ENCODE data around the gene ARVCF. TPM values are rescaled to one million over a fixed set of nuclear protein-coding genes. Genes with fewer than 3 reads are reported as not detected.
A peak's percentile ranks its signal among the peaks of the same experiment; 100 is the strongest.

Gene ARVCF
- total RNA-seq, 4 donors from 2014 or later, result 25.2 to 53.7 (median 38.1) TPM

DNA sequence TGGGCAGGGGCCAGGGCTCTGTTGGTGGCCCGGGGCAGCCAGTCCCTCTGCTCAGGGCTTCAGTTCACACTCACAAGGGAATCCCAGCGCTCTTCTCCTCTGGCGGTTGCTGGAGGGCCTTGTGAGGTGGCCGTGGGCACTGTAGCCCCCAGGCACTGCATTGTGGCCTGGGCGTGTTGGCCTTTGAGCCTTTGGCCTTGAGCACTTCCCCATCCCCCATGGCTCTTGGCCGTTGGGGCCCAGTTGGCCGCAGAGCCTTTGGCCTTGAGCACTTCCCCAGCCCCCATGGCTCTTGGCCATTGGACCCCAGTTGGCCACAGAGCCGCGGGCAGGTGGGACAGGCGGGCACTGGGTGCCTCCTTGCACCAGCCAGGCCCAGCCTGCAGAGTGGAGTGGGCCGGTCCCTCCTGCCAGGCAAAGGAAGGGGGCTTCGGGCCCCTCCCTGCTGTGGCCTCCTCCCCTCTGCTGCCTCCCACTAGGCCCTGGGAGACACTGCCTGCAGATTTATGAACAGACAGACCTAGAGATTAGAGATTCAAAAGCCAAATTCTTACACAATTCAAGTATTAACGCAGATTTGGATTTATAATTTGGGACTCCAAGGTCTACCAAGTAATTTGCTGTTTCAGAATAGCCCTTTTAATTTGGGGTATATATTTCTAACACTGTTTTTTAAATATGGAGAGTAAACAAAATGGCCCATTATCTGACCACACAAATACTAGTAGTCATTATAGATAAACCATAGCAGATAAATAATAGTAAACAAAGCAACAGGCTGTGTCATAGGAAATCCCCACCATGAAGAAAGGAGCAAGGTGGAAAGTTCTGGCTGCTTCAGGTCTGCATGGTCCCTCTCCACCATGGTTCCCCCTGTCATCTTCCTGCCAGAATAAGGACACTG, 56.8 kb downstream of the ARVCF start:
- 22 to 42% methylated on average over 6 to 11 of the region's 13 CpGs for WGBS, 2 donors
- DNase-seq (ENCODE audit: low spot score in 2 of 2), result no peak
- TF ChIP-seq, protein P1, sequence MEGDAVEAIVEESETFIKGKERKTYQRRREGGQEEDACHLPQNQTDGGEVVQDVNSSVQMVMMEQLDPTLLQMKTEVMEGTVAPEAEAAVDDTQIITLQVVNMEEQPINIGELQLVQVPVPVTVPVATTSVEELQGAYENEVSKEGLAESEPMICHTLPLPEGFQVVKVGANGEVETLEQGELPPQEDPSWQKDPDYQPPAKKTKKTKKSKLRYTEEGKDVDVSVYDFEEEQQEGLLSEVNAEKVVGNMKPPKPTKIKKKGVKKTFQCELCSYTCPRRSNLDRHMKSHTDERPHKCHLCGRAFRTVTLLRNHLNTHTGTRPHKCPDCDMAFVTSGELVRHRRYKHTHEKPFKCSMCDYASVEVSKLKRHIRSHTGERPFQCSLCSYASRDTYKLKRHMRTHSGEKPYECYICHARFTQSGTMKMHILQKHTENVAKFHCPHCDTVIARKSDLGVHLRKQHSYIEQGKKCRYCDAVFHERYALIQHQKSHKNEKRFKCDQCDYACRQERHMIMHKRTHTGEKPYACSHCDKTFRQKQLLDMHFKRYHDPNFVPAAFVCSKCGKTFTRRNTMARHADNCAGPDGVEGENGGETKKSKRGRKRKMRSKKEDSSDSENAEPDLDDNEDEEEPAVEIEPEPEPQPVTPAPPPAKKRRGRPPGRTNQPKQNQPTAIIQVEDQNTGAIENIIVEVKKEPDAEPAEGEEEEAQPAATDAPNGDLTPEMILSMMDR (IDR thresholded peaks at IDR 0.05), result no peak
- no peak for TF ChIP-seq POLR2A (IDR thresholded peaks at IDR 0.05)
- intact Hi-C loops (cut with DNase I; ENCODE audit: low total_unique reads), result no loop called here
- no peak overlapping the region for H3K4me3 ChIP-seq (ENCODE audit: low read depth, poor library complexity, severe bottlenecking)

DNA sequence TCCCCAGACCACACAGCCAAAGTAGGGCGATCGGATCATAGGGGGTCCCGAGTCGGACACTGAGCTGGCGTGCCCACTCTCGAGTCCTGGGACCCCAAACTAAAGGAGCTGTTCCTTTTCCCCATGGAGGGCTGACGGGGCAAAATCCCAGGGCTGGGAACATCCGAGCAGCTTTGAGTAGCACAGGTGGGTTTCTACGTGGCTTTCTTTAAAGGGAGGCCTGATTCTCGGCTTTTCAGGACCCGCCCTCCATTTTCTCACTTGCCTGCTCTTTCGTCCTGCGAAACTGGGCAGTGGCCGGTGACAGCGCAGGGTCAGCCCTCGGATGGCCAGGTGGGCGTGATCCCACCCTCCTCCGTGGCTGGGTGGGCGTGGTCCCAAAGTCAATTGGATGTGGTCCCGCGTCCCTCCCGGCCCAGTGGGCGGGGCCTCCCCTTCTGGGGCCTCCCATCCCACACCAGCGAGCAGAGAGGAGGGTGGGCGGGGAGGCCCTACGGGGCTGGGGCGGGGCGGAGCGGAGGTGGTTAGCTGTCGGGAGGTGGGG, 57.5 kb downstream of the ARVCF start:
- intact Hi-C loops (cut with DNase I; ENCODE audit: low total_unique reads), result no loop called here
- WGBS, 2 donors, result 21 to 29% methylated on average over 15 to 24 of the region's 30 CpGs
- TF ChIP-seq, protein P1 (IDR thresholded peaks at IDR 0.05), result no peak
- no peak for TF ChIP-seq POLR2A (IDR thresholded peaks at IDR 0.05)
- no peak overlapping the region for H3K4me3 ChIP-seq (ENCODE audit: low read depth, poor library complexity, severe bottlenecking)
- peak in 1 of 2 donors; percentile 94 for DNase-seq (ENCODE audit: low spot score in 2 of 2)

DNA sequence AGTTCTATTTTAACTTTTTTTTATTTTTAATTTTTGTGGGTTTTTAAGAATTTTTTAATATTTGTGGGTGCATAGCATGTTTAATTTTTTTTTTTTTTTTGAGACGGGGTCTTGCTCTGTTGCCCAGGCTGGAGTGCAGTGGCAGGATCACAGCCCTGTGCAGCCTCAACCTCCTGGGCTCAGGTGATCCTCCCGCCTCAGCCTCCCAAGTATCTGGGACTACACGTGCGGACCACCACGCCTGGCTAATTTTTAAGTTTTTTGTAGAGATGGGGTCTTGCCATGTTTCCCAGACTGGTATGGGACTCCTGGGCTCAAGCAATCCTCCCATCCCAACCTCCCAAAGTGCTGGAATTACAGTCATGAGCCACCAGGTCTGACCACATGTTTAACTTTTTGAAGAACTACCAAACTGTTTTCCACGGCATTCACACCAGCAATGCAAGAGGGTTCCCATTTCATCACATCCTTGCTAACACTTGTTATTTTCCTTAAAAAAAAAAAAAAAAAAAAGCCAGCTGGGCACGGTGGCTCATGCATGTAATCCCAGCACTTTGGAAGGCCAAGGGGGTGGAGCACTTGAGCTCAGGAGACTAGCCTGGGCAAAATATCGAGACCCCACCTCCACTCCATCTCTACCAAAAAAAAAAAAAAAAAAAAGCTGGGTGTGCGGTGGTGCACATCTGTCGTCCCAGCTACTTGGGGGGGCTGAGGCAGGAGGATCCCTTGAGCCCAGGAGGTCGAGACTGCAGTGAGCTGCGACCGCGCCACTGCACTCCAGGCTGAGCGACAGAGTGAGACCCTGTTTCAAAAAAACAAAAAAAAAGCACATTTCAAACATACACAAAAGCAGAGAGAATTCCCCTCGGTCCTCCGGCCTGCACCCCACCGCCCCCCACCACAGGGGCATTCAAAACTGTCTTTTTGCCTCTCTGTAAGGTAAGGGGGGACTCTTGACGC, 58.3 kb downstream of the ARVCF start:
- WGBS, 2 donors, result 63 to 73% methylated on average over 19 of the region's 19 CpGs
- TF ChIP-seq, protein P1 (IDR thresholded peaks at IDR 0.05), result no peak
- no peak for TF ChIP-seq POLR2A (IDR thresholded peaks at IDR 0.05)
- intact Hi-C loops (cut with DNase I; ENCODE audit: low total_unique reads), result no loop called here
- DNase-seq (ENCODE audit: low spot score in 2 of 2), result no peak
- H3K4me3 ChIP-seq (ENCODE audit: low read depth, poor library complexity, severe bottlenecking), result no peak overlapping the region

DNA sequence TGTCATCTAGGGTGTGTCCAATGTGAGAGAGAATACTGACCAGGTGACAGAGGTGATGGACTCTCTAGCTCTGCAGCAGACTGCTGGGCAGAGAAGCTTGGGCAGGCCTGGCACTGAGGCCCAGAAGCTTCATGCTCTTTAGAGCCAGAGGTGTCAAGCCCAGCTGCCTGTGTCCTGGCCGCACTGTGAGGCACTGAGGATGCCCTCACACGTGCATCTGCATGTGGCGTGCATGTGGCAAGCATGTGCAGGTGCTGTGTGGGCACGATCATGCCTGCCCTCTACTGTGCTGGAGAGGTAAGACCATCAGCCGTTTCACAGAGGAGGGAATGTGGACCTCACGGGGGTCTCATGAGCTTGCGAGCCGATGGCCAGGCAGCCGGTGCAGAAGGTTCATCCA, 59.2 kb downstream of the ARVCF start:
- no peak for DNase-seq (ENCODE audit: low spot score in 2 of 2)
- WGBS, 2 donors, result 78 to 85% methylated on average over 9 of the region's 9 CpGs
- intact Hi-C loops (cut with DNase I; ENCODE audit: low total_unique reads), result no loop called here
- no peak overlapping the region for H3K4me3 ChIP-seq (ENCODE audit: low read depth, poor library complexity, severe bottlenecking)
- TF ChIP-seq, protein P1 (IDR thresholded peaks at IDR 0.05), result no peak
- no peak for TF ChIP-seq POLR2A (IDR thresholded peaks at IDR 0.05)

DNA sequence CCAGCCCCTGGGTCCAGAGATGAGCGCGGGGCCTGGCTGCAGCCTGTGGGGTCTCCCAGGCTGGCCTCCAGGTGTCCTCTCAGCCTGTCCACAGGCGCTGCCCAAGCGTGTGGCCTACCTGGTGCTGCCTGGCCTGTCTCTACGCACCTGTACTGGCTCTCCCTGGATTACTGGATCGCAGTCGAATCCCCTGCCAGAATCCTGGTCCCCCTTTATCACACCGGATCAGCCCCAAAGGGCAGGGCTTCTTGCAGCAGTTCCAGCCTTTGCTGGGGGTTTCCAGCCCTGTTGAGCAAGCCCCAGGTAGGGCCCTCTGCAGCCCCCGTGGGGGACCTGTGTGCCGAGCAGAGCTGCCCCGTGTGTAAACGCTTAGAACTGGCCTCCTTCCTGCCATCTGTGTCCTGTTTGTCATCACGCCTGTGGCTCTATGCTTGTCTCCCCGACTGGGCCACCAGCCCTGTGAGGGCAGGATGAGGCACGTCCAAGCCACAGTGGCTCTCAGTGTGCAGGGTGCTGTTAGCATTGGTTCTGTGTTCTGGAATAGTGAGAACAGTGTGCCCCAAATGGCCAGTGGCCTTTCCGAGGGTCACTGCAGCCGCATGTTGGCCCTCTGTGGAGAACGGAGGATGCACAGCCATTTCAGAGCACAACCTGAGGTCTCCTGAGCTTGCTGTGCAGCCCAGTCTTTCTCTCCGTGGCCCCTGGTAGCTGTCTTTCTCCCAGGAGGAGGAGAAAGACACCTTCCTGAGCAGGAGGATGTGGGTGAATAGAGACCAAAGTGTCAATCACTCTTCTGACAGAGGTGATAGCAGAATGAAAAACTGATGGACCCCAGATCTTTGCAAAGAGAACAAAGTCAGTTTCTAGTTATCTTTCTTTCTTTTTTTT, 61.1 kb downstream of the ARVCF start:
- WGBS, 2 donors, result 46 to 53% methylated on average over 19 of the region's 19 CpGs
- no peak overlapping the region for H3K4me3 ChIP-seq (ENCODE audit: low read depth, poor library complexity, severe bottlenecking)
- intact Hi-C loops (cut with DNase I; ENCODE audit: low total_unique reads), result no loop called here
- TF ChIP-seq POLR2A (IDR thresholded peaks at IDR 0.05), result no peak
- TF ChIP-seq, protein P1 (IDR thresholded peaks at IDR 0.05), result no peak
- DNase-seq (ENCODE audit: low spot score in 2 of 2), result no peak
